Thyroid gland (tissue), 4 donors: Measurements from ENCODE around the gene SOX1.

Source experiments
- POLR2A ChIP-seq, 2 donors: fragments of 450-650 bp; IDR thresholded peaks; one replicate each; pipeline ENCODE4 v1.6.1; 2017; ENCODE audit warnings: antibody characterized with exemption in 2 of 2, mild to moderate bottlenecking in 2 of 2, moderate library complexity in 1 of 2
- TF ChIP-seq, protein P1 (sequence below), 6 experiments: fragments of 200-600 bp in 3 of 6; fragments of 450-650 bp in 3 of 6; sonication (generic) in 3 of 6; IDR thresholded peaks; one replicate each; pipeline ENCODE4 v1.5.1; 2016 to 2019; ENCODE audit warnings: antibody characterized with exemption in 6 of 6, mild to moderate bottlenecking in 2 of 6, inconsistent platforms in 1 of 6, moderate library complexity in 1 of 6

DNA sequence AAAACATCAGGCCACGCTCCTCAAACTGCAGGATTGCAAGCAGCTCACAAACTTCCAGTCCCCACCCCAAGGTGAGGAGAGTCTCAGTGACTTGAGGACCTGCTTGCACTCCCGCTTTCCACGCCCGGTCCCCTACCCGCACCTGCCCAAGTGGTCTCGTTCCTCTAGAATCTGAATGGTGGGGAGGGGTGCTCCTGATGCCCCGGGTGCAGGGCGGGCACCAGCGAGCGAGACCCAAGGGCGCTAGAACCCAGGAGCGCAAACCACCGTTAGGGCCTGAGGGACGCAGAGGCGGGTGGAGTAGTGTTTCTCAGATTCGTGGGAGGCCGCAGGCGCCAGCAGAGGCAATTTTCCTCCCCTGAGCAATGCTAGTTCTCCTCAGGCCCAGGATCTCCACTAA lies 40.3 kb downstream of the SOX1 start:
- TF ChIP-seq, protein P1, sequence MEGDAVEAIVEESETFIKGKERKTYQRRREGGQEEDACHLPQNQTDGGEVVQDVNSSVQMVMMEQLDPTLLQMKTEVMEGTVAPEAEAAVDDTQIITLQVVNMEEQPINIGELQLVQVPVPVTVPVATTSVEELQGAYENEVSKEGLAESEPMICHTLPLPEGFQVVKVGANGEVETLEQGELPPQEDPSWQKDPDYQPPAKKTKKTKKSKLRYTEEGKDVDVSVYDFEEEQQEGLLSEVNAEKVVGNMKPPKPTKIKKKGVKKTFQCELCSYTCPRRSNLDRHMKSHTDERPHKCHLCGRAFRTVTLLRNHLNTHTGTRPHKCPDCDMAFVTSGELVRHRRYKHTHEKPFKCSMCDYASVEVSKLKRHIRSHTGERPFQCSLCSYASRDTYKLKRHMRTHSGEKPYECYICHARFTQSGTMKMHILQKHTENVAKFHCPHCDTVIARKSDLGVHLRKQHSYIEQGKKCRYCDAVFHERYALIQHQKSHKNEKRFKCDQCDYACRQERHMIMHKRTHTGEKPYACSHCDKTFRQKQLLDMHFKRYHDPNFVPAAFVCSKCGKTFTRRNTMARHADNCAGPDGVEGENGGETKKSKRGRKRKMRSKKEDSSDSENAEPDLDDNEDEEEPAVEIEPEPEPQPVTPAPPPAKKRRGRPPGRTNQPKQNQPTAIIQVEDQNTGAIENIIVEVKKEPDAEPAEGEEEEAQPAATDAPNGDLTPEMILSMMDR (IDR thresholded peaks at IDR 0.05) = no peak
- TF ChIP-seq POLR2A (IDR thresholded peaks at IDR 0.05) = no peak
